Osteoblast (primary cell): ENCODE measurements around the gene TMTC2. TPM values are rescaled to one million over a fixed set of nuclear protein-coding genes. Genes with fewer than 3 reads are reported as not detected.

Source experiments
- DNase-seq: peaks from one replicate; pipeline ENCODE4 v3.0.0; 2011; ENCODE audit warnings: low spot score, mixed read lengths; ENCODE audit not compliant: insufficient read length; ENCODE audit errors: missing footprints
- H2AFZ ChIP-seq: 2 replicates; pipeline ENCODE4 v1.6.0; 2011; ENCODE audit warnings: mild to moderate bottlenecking, low read length
- H3K27ac ChIP-seq: 2 replicates; pipeline ENCODE4 v1.5.1; 2011; ENCODE audit warnings: mild to moderate bottlenecking, low read depth, low read length, moderate library complexity
- H3K27me3 ChIP-seq: 2 replicates; pipeline ENCODE4 v1.6.0; 2012; ENCODE audit warnings: mild to moderate bottlenecking, control low read depth, inconsistent platforms, low read length, moderate library complexity; ENCODE audit not compliant: insufficient read depth
- H3K36me3 ChIP-seq: 2 replicates; pipeline ENCODE4 v1.5.1; 2011; ENCODE audit warnings: mild to moderate bottlenecking, low read length, control low read depth, moderate library complexity; ENCODE audit not compliant: insufficient read depth
- H3K4me1 ChIP-seq: 2 replicates; pipeline ENCODE4 v1.5.1; 2011; ENCODE audit warnings: mild to moderate bottlenecking, low read length, control low read depth, moderate library complexity; ENCODE audit not compliant: insufficient read depth
- H3K4me2 ChIP-seq: 2 replicates; pipeline ENCODE4 v1.6.0; 2011; ENCODE audit warnings: mild to moderate bottlenecking, low read length; ENCODE audit not compliant: insufficient read depth
- H3K4me3 ChIP-seq: fragments of 200-600 bp; sonication (generic); 3 replicates; pipeline ENCODE4 v1.5.1; 2012; ENCODE audit warnings: mild to moderate bottlenecking, low read length, inconsistent platforms; ENCODE audit not compliant: insufficient read depth
- H3K79me2 ChIP-seq: 2 replicates; pipeline ENCODE4 v1.6.0; 2012; ENCODE audit warnings: mild to moderate bottlenecking, low read length, control low read depth, inconsistent platforms; ENCODE audit not compliant: insufficient read depth
- H3K9me3 ChIP-seq: 2 replicates; pipeline ENCODE4 v1.5.1; 2011; ENCODE audit warnings: low read depth, low read length, control low read depth
- H4K20me1 ChIP-seq: 2 replicates; pipeline ENCODE4 v1.6.0; 2012; ENCODE audit warnings: mild to moderate bottlenecking, low read length, control low read depth; ENCODE audit not compliant: insufficient read depth
- CTCF ChIP-seq: IDR thresholded peaks from 2 replicates; pipeline ENCODE4 v1.5.1; 2011; ENCODE audit warnings: mild to moderate bottlenecking, low read depth, low read length, moderate library complexity; ENCODE audit errors: extremely low read depth
- total RNA-seq: library from RNA; depleted of rRNA; stranded (reverse); fragments of >200 nt; gene quantifications from 2 replicates; pipeline ENCODE4 v1.2.3, GENCODE V29; 2012

The TMTC2 gene
- total RNA-seq, 1 donor: 2.5 TPM

DNA sequence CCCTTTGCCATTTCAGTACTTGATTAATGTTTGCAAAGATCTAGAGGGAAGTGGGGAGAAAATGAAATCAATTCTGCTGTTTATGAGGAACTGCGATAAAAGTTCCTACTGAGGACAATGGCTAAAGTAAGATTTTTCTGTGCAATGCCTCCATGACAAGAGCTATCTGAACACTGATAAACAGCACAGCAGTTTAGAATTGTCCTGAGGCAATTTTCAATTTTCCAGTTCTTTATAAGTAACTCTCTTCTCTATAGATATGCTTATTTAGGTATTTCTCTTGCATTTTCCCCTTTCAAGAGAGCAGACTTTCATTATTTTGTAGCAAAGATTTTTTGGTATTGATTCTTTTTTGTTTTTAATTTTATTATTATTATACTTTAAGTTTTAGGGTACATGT, 34.6 kb upstream of the TMTC2 start:
- Histone ChIP-seq H3K27ac (no peak overlapping the region), H3K4me1 (no peaks in the 10 kb centered on the region), H2AFZ (no peak overlapping the region), H3K36me3 (no peaks in the 10 kb centered on the region), H3K4me3 (no peak overlapping the region), H3K4me2 (no peak overlapping the region), H4K20me1 (no peaks in the 10 kb centered on the region), H3K9me3 (no peaks in the 10 kb centered on the region), H3K79me2 (no peaks in the 10 kb centered on the region), H3K27me3 (no peaks in the 10 kb centered on the region)
- DNase-seq: no peak
- TF ChIP-seq CTCF: no peak

- no peak for TF ChIP-seq CTCF
- Histone ChIP-seq H3K36me3 (no peaks in the 10 kb centered on the region), H3K9me3 (no peaks in the 10 kb centered on the region), H3K27ac (no peak overlapping the region), H3K4me2 (no peak overlapping the region), H4K20me1 (no peaks in the 10 kb centered on the region), H3K4me1 (no peaks in the 10 kb centered on the region), H2AFZ (no peak overlapping the region), H3K27me3 (no peaks in the 10 kb centered on the region), H3K79me2 (no peaks in the 10 kb centered on the region), H3K4me3 (no peak overlapping the region)
- DNase-seq: no peak
These were observed 31.0 kb upstream of the TMTC2 start for GRCh38 chr12:82655751-82656150.

DNA sequence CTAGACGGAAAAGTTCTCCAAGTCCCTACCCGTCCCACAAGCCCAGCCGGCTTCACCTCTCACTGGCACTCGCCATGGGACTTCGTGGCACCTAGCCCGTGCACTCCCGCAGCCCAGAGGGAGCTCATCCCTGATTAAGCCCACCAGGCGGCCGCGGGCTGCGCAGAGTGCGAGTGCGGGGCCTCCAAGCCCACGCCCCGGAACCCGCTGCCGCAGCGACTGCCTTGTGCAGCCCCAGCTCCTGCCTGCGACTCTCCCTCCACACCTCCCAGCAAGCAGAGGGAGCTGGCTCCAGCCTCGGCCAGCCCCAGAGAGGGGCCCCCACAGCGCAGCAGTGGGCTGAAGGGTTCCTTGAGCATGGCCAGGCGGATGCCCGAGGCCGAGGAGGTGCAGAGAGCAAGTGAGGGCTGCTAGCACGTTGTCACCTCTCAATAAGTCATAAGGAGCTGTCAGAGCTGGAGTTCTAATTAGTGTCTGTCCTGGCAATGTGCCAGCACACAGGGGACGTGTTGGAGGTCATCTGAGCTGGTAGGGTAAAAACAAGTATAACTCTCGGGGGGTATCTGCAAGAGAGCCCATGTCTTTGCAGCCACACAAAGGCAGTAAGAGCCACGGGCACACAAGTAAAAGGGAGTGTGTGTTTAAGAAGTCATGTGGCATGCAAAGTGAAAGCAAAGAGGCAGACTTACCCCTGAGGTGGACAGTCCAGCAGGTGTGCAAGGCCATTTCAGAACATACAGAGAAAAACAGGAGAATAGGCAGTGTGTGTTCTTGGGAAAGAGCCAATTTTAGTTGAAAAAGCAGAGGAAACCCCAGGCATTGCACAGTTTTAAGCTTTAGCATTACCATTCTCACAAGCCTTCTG, 27.1 kb upstream of the TMTC2 start:
- Histone ChIP-seq H3K4me1 (no peaks in the 10 kb centered on the region), H4K20me1 (no peaks in the 10 kb centered on the region), H3K27ac (no peak overlapping the region), H3K36me3 (no peaks in the 10 kb centered on the region), H3K79me2 (no peaks in the 10 kb centered on the region), H3K4me2 (no peak overlapping the region), H3K27me3 (no peaks in the 10 kb centered on the region), H2AFZ (no peak overlapping the region), H3K9me3 (no peaks in the 10 kb centered on the region), H3K4me3 (no peak overlapping the region)
- peak; percentile 18 for DNase-seq
- TF ChIP-seq CTCF: no peak

- Histone ChIP-seq H3K4me1 (no peaks in the 10 kb centered on the region), H3K4me2 (no peak overlapping the region), H2AFZ (no peak overlapping the region), H3K4me3 (no peak overlapping the region), H3K36me3 (no peaks in the 10 kb centered on the region), H3K27ac (no peak overlapping the region), H3K27me3 (no peaks in the 10 kb centered on the region), H4K20me1 (no peaks in the 10 kb centered on the region), H3K79me2 (no peaks in the 10 kb centered on the region), H3K9me3 (no peaks in the 10 kb centered on the region)
- no peak for TF ChIP-seq CTCF
- no peak for DNase-seq
These were observed 26.0 kb upstream of the TMTC2 start for GRCh38 chr12:82660541-82661325.
